Activated T-cell treated with anti-CD3 and anti-CD28 coated beads, Interleukin-2, amount 50 U/mL, for 4 hours (primary cell): ENCODE data around the gene KLK4. TPM values are rescaled to one million over a fixed set of nuclear protein-coding genes. Genes with fewer than 3 reads are reported as not detected.

Experiments
- total RNA-seq, 3 donors: library from RNA; stranded (reverse); gene quantifications; one replicate each; pipeline ENCODE4 v1.2.1, GENCODE V29; 2021

The KLK4 gene
- total RNA-seq, 3 donors from 2014 or later = not detected

Other genes with a start within 250 kb of the KLK4 start
- gene SHANK1, start 191.6 kb downstream of the KLK4 start, total RNA-seq = under 1 TPM in 1 of 3 donors, not detected in 2; 0.03 TPM
- 1 to 10 TPM in 2 of 3 donors, under 1 TPM in 1; 0.52 to 1.4 (median 1.4) TPM for gene CLEC11A, start 188.0 kb downstream of the KLK4 start, total RNA-seq
- gene GPR32, start 140.9 kb downstream of the KLK4 start, total RNA-seq = not detected
- gene ACP4, start 121.0 kb downstream of the KLK4 start, total RNA-seq = not detected
- 1 to 10 TPM in 1 of 3 donors, under 1 TPM in 2; 0.58 to 1.1 (median 0.71) TPM for gene KLK1, start 87.6 kb downstream of the KLK4 start, total RNA-seq
- gene KLK15, start 77.8 kb downstream of the KLK4 start, total RNA-seq = not detected
- not detected for gene KLK3, start 56.5 kb downstream of the KLK4 start, total RNA-seq
- gene KLK2, start 38.0 kb downstream of the KLK4 start, total RNA-seq = not detected
- not detected for gene KLK5, start 41.6 kb upstream of the KLK4 start, total RNA-seq
- gene KLK6, start 58.2 kb upstream of the KLK4 start, total RNA-seq = not detected
- not detected for gene KLK7, start 72.5 kb upstream of the KLK4 start, total RNA-seq
- not detected for gene KLK8, start 90.2 kb upstream of the KLK4 start, total RNA-seq
- gene KLK10, start 108.3 kb upstream of the KLK4 start, total RNA-seq = not detected
- under 1 TPM in 1 of 3 donors, not detected in 2; 0.24 TPM for gene KLK11, start 115.2 kb upstream of the KLK4 start, total RNA-seq
- gene KLK12, start 123.6 kb upstream of the KLK4 start, total RNA-seq = not detected
- not detected for gene KLK13, start 153.7 kb upstream of the KLK4 start, total RNA-seq
- 1 to 10 TPM in 2 of 3 donors, under 1 TPM in 1; 0.79 to 1.4 (median 1.2) TPM for gene KLK14, start 171.5 kb upstream of the KLK4 start, total RNA-seq
- 10 to 100 TPM; 24.1 to 29.3 (median 27.7) TPM for gene CTU1, start 197.0 kb upstream of the KLK4 start, total RNA-seq
- gene SIGLEC9, start 213.5 kb upstream of the KLK4 start, total RNA-seq = under 1 TPM; 0.22 to 0.43 (median 0.37) TPM
- gene SIGLEC7, start 230.9 kb upstream of the KLK4 start, total RNA-seq = under 1 TPM in 1 of 3 donors, not detected in 2; 0.16 TPM